HepG2 (cell line): ENCODE measurements around the gene EPB41L4A. TPM values are rescaled to one million over a fixed set of nuclear protein-coding genes. Genes with fewer than 3 reads are reported as not detected.

Experiments used
- ATAC-seq: fragments of 200-7000 bp; cut with Tn5 transposase; 3 replicates; pipeline ENCODE4 v1.9.1; 2020; ENCODE audit warnings: mild to moderate bottlenecking, moderate library complexity
- BruUV-seq: library from RNA; stranded (reverse); fragments of 400-500 nt; replicated peaks from 2 replicates; lab custom pipeline; 2021; lab: Mats Ljungman, UMichigan
- CTCF ChIA-PET: fragments of 300-600 bp; formaldehyde crosslinking; extraction: SDS; loops from one replicate; lab custom pipeline; 2021; ENCODE audit warnings: low total read pairs, inconsistent platforms, low intra/inter-chr PET ratio; lab: Yijun Ruan, JAX
- POLR2A ChIA-PET: fragments of 350-600 bp; sonication (Branson Sonifier 250); formaldehyde crosslinking; loops from one replicate; lab custom pipeline; 2020; ENCODE audit warnings: antibody characterized with exemption, inconsistent platforms; lab: Yijun Ruan, JAX
- DNase-seq: peaks from one replicate; pipeline ENCODE4 v3.0.0-alpha.2; 2015; ENCODE audit warnings: low spot score
- FAIRE-seq: peaks from 3 replicates; lab custom pipeline; 2011; peaks lifted over from hg19 to GRCh38; lab: Jason Lieb, UNC
- H2AFZ ChIP-seq: one replicate; pipeline ENCODE4 v1.6.1; 2011; ENCODE audit warnings: low read length, inconsistent platforms
- H3K27ac ChIP-seq: fragments of 300-600 bp; 3 replicates; pipeline ENCODE4 v1.8.0; 2011; ENCODE audit warnings: mixed run types, mild to moderate bottlenecking, mixed read lengths, low read length, inconsistent platforms; ENCODE audit not compliant: insufficient read depth; ENCODE audit errors: extremely low read length
- H3K27me3 ChIP-seq, 2 experiments: fragments of 200-600 bp in 1 of 2; 2 replicates in 1 of 2; 3 replicates in 1 of 2; pipeline versions ENCODE4 v1.6.0 to v1.8.0; 2011; ENCODE audit warnings: low read length in 2 of 2, mild to moderate bottlenecking in 2 of 2, moderate library complexity in 2 of 2, inconsistent platforms in 1 of 2; ENCODE audit not compliant: insufficient read depth in 2 of 2, control insufficient read depth in 1 of 2
- H3K36me3 ChIP-seq, 2 experiments: fragments of 200-600 bp in 1 of 2; replicated peaks in 1 of 2; 2 replicates in 1 of 2; 3 replicates in 1 of 2; pipeline versions ENCODE4 v1.5.1 to v1.8.0; 2011; ENCODE audit warnings: low read length in 2 of 2, inconsistent platforms in 1 of 2; ENCODE audit not compliant: insufficient read depth in 2 of 2, control insufficient read depth in 1 of 2
- H3K4me1 ChIP-seq: 2 replicates; pipeline ENCODE4 v1.5.1; 2012; ENCODE audit warnings: low read length, inconsistent platforms; ENCODE audit not compliant: insufficient read depth
- H3K4me2 ChIP-seq: 2 replicates; pipeline ENCODE4 v1.6.0; 2011; ENCODE audit warnings: low read depth, low read length, inconsistent platforms
- H3K4me3 ChIP-seq, 3 experiments: fragments of 200-600 bp in 1 of 3; sonication (generic), shearing (Covaris generic) in 1 of 3; replicated peaks in 1 of 3; 2 replicates each; pipeline ENCODE4 v1.5.1; 2011 to 2016; ENCODE audit warnings: low read length in 3 of 3, inconsistent platforms in 2 of 3, low read depth in 2 of 3, mild to moderate bottlenecking in 2 of 3, control low read depth in 1 of 3, mixed read lengths in 1 of 3; ENCODE audit not compliant: insufficient read depth in 1 of 3
- H3K79me2 ChIP-seq: one replicate; pipeline ENCODE4 v1.6.1; 2011; ENCODE audit warnings: low read length, inconsistent platforms; ENCODE audit not compliant: insufficient read depth
- H3K9ac ChIP-seq: 2 replicates; pipeline ENCODE4 v1.6.0; 2011; ENCODE audit warnings: mild to moderate bottlenecking, low read depth, low read length, inconsistent platforms; ENCODE audit not compliant: insufficient read depth
- H3K9me3 ChIP-seq: 2 replicates; pipeline ENCODE4 v1.5.1; 2012; ENCODE audit warnings: mild to moderate bottlenecking, low read length
- H4K20me1 ChIP-seq: 2 replicates; pipeline ENCODE4 v1.6.0; 2011; ENCODE audit warnings: inconsistent platforms, mild to moderate bottlenecking, low read length, moderate library complexity; ENCODE audit not compliant: insufficient read depth
- BCLAF1 ChIP-seq: fragments of 450-650 bp; IDR thresholded peaks from 2 replicates; pipeline ENCODE4 v1.6.1; 2017; ENCODE audit warnings: mild to moderate bottlenecking
- NFAT5 ChIP-seq: sonication (generic); formaldehyde crosslinking; IDR thresholded peaks from 2 replicates; pipeline ENCODE4 v1.4.0; 2020; ENCODE audit warnings: missing genetic modification reagents
- PRDM4 ChIP-seq: sonication (generic); formaldehyde crosslinking; IDR thresholded peaks from 2 replicates; pipeline ENCODE4 v1.9.0; 2021; ENCODE audit warnings: missing genetic modification reagents, borderline replicate concordance
- ZNF136 ChIP-seq: sonication (generic); formaldehyde crosslinking; IDR thresholded peaks from 2 replicates; pipeline ENCODE4 v1.8.1; 2022; ENCODE audit warnings: low read depth, mild to moderate bottlenecking, moderate library complexity, missing genetic modification reagents
- WGBS: methylation state at CpG from one replicate; pipeline ENCODE4 v1.1.6; 2017; ENCODE audit warnings: low lambda C conversion rate; 5-methylcytosine and 5-hydroxymethylcytosine counted together
- in situ Hi-C: cut with HindIII; loops from 2 replicates; pipeline ENCODE4 v1.10.0; 2017; ENCODE audit warnings: low pct_unique_long_range_greater_than_20kb; ENCODE audit not compliant: extremely low pct_ligation_motif_present
- intact Hi-C: fragments of 100-400 bp; cut with micrococcal nuclease; formaldehyde crosslinking; loops from one replicate; pipeline ENCODE4 v1.10.0; 2022; ENCODE audit not compliant: unreplicated experiment
- polyA plus RNA-seq, 8 experiments: library from polyadenylated mRNA; depleted of rRNA in 3 of 8; stranded (reverse) in 7 of 8; unstranded in 1 of 8; fragments of >200 nt; fragmentation: Illumina TruSeq in 4 of 8; extraction: Trizol in 4 of 8; gene quantifications; 2 replicates each; pipeline versions ENCODE4 v1.2.1 to v1.2.3, GENCODE V29; 2011 to 2016; ENCODE audit warnings: low read depth in 4 of 8, missing spikeins in 1 of 8, mixed read lengths in 1 of 8; ENCODE audit not compliant: insufficient read depth in 1 of 8
- total RNA-seq, 5 experiments: library from RNA; depleted of rRNA; stranded (reverse); fragments of >200 nt; fragmentation: Illumina TruSeq; extraction: Trizol; gene quantifications; 2 replicates each; pipeline ENCODE4 v1.2.3, GENCODE V29; 2016; ENCODE audit warnings: low read depth in 1 of 5
- TF ChIP-seq, protein P1 (sequence below): sonication (generic); formaldehyde crosslinking; IDR thresholded peaks from 2 replicates; pipeline ENCODE4 v1.4.0; 2020; ENCODE audit warnings: low read depth, missing genetic modification reagents

EPB41L4A gene
- total and polyA plus RNA-seq, 2 of the 13 experiments (the other 11 are each of a cell fraction or from before 2014, with no cell fraction given): 0.07 TPM; not detected in 1

- no peak for TF ChIP-seq NFAT5 (CRISPR knock-in tag)
These were observed 259.6 kb downstream of the EPB41L4A start (continued) for GRCh38 chr5:112159435-112159834.

GRCh38 chr5:112156211-112156610 is 262.9 kb downstream of the EPB41L4A start:
- DNase-seq: no peak
- Histone ChIP-seq H3K36me3 (no peaks in the 10 kb centered on the region), H2AFZ (no peak overlapping the region), H3K9ac (no peak overlapping the region), H3K27ac (no peak overlapping the region), H3K79me2 (peaks cover 6% of the 10 kb centered on the region), H3K4me3 (no peak overlapping the region), H3K4me1 (peaks cover 4% of the 10 kb centered on the region; the same call in 1 of the 2 replicates), H3K9me3 (no peaks in the 10 kb centered on the region), H4K20me1 (no peaks in the 10 kb centered on the region), H3K4me2 (no peak overlapping the region), H3K27me3 (peaks cover 0 to 2% of the 10 kb centered on the region in 2 experiments; a peak in 2 of 5 replicates)
- CTCF ChIA-PET: no interaction called here
- BruUV-seq: no TSS peak
- intact Hi-C loops (no loop called here), in situ Hi-C loops (no loop called here)
- FAIRE-seq: no peak
- WGBS: 43% methylated on average over 3 of the region's 3 CpGs
- POLR2A ChIA-PET: no interaction called here
- ATAC-seq: no peak
- TF ChIP-seq BCLAF1 (no peak), PRDM4 (CRISPR knock-in tag) (no peak), ZNF136 (no peak)
- TF ChIP-seq, protein P1, sequence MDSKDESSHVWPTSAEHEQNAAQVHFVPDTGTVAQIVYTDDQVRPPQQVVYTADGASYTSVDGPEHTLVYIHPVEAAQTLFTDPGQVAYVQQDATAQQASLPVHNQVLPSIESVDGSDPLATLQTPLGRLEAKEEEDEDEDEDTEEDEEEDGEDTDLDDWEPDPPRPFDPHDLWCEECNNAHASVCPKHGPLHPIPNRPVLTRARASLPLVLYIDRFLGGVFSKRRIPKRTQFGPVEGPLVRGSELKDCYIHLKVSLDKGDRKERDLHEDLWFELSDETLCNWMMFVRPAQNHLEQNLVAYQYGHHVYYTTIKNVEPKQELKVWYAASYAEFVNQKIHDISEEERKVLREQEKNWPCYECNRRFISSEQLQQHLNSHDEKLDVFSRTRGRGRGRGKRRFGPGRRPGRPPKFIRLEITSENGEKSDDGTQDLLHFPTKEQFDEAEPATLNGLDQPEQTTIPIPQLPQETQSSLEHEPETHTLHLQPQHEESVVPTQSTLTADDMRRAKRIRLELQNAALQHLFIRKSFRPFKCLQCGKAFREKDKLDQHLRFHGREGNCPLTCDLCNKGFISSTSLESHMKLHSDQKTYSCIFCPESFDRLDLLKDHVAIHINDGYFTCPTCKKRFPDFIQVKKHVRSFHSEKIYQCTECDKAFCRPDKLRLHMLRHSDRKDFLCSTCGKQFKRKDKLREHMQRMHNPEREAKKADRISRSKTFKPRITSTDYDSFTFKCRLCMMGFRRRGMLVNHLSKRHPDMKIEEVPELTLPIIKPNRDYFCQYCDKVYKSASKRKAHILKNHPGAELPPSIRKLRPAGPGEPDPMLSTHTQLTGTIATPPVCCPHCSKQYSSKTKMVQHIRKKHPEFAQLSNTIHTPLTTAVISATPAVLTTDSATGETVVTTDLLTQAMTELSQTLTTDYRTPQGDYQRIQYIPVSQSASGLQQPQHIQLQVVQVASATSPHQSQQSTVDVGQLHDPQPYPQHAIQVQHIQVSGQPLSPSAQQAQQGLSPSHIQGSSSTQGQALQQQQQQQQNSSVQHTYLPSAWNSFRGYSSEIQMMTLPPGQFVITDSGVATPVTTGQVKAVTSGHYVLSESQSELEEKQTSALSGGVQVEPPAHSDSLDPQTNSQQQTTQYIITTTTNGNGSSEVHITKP: no peak
